ENCODE results near the gene POR. TPM values are rescaled to one million over a fixed set of nuclear protein-coding genes. Genes with fewer than 3 reads are reported as not detected.
"Not testable (repeated sequence)": the region's sequence is repeated elsewhere in the genome, so short reads cannot be mapped to it uniquely, and the experiment has no call there.

The POR gene
- total RNA-seq, 2 donors from 2014 or later: 88.0 to 136 TPM

GRCh38 chr7:76002139-76002538 lies 87.2 kb downstream of the POR start:
- WGBS: 96% methylated on average over 6 of the region's 6 CpGs
- TF ChIP-seq CTCF (IDR thresholded peaks at IDR 0.05) (no peak), POLR2AphosphoS5 (IDR thresholded peaks at IDR 0.05) (no peak), POLR2A (IDR thresholded peaks at IDR 0.05) (no peak)
- intact Hi-C loops (cut with DNase I): no loop called here
- Histone ChIP-seq H3K4me3 (no peak overlapping the region), H3K27me3 (replicated peaks; ENCODE audit: insufficient read depth) (no peaks in the 10 kb centered on the region), H3K4me1 (replicated peaks) (no peaks in the 10 kb centered on the region), H3K27ac (no peak overlapping the region), H3K9me3 (no peaks in the 10 kb centered on the region), H3K36me3 (peaks cover 0 to 3% of the 10 kb centered on the region in 2 donors)
- DNase-seq (ENCODE audit: low spot score): no peak

DNA sequence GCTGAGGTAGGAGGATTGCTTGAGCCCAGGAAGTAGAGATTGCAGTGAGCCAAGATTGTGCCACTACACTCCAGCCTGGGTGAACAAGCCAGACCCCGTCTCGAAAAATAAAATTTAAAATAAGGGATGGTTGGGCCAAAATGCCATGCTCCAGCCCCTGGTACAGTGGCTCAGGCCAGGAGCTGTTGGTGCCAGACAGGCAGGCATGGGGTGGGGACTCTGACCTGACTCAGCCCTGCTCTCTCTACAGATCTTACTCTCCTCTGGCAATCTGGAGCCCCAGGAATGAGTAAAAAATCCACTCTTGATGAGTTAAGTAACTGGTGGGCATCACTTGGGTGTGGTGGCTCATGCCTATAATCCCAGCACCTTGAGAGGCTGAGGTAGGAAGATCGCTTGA lies 87.9 kb downstream of the POR start:
- Histone ChIP-seq H3K9me3 (no peaks in the 10 kb centered on the region), H3K36me3 (peaks cover 0 to 3% of the 10 kb centered on the region in 2 donors), H3K27me3 (replicated peaks; ENCODE audit: insufficient read depth) (no peaks in the 10 kb centered on the region), H3K4me3 (no peak overlapping the region), H3K27ac (no peak overlapping the region), H3K4me1 (replicated peaks) (no peaks in the 10 kb centered on the region)
- 94% methylated on average over 3 of the region's 3 CpGs for WGBS
- DNase-seq (ENCODE audit: low spot score): no peak
- intact Hi-C loops (cut with DNase I): no loop called here
- no peak for TF ChIP-seq POLR2A (IDR thresholded peaks at IDR 0.05)
- no peak for TF ChIP-seq CTCF (IDR thresholded peaks at IDR 0.05)
- TF ChIP-seq POLR2AphosphoS5 (IDR thresholded peaks at IDR 0.05): no peak

DNA sequence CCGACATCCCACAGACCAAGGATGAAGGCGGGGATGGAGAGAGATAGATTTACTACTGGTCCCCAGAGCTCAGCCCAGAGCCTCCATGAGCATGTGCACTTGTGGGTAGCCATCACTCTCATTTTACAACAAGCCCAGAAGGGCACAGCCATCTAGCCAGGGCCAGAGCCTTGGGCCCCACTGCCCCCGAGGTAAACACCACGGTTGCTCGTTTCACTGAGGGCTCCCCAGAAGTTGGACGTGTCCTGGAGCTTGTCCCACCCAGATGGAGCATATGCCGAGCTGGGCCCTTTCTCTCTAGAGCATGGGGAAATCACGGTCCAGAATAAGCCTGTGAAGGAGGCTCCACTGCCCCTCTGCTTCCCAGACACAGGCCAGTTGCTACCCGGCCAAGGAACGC lies 88.4 kb downstream of the POR start:
- peaks cover 0 to 3% of the 10 kb centered on the region in 2 donors for H3K36me3 ChIP-seq
- no peaks in the 10 kb centered on the region for H3K27me3 ChIP-seq (replicated peaks; ENCODE audit: insufficient read depth)
- H3K9me3 ChIP-seq: no peaks in the 10 kb centered on the region
- DNase-seq (ENCODE audit: low spot score): no peak
- TF ChIP-seq POLR2A (IDR thresholded peaks at IDR 0.05): no peak
- no peak for TF ChIP-seq CTCF (IDR thresholded peaks at IDR 0.05)
- no peak for TF ChIP-seq POLR2AphosphoS5 (IDR thresholded peaks at IDR 0.05)
- intact Hi-C loops (cut with DNase I): no loop called here
- no peaks in the 10 kb centered on the region for H3K4me1 ChIP-seq (replicated peaks)
- H3K4me3 ChIP-seq: no peak overlapping the region
- 97% methylated on average over 10 of the region's 10 CpGs for WGBS
- no peak overlapping the region for H3K27ac ChIP-seq

GRCh38 chr7:76005004-76005403 lies 90.0 kb downstream of the POR start:
- H3K27me3 ChIP-seq (replicated peaks; ENCODE audit: insufficient read depth); H3K9me3 ChIP-seq; H3K4me3 ChIP-seq; DNase-seq (ENCODE audit: low spot score); H3K4me1 ChIP-seq (replicated peaks); intact Hi-C loops (cut with DNase I); H3K27ac ChIP-seq; H3K36me3 ChIP-seq: not testable (repeated sequence)
- WGBS: 90% methylated on average over 4 of the region's 4 CpGs

DNA sequence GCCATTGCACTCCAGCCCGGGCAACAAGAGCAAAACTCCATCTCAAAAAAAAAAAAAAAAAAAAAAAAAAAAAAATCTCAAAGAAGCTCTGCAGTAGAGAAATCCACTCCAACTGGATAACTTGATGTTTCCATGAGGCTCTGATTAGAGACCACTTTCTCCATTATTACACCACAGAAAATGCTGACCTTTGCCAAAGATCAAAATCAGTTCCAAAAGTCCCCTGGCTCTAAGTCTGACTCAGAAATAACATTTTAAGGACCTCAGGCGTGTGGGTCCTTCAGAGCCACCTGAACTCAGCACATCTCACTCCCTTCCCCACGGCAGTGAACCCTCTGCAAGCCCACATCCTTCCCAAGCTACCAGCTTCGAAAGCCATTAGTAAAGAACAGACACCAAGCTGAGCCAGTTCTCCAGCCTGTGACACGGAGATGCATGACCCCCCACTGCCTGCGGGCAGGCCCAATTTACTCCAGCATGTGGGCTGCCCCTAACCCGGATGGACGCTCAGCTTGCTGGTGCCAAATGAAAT lies 93.3 kb downstream of the POR start:
- intact Hi-C loops (cut with DNase I): no loop called here
- 70% methylated on average over 8 of the region's 8 CpGs for WGBS
- no peak for DNase-seq (ENCODE audit: low spot score)
- no peaks in the 10 kb centered on the region for H3K27me3 ChIP-seq (replicated peaks; ENCODE audit: insufficient read depth)
- no peaks in the 10 kb centered on the region for H3K4me1 ChIP-seq (replicated peaks)
- TF ChIP-seq POLR2AphosphoS5 (IDR thresholded peaks at IDR 0.05): no peak
- no peak for TF ChIP-seq CTCF (IDR thresholded peaks at IDR 0.05)
- TF ChIP-seq POLR2A (IDR thresholded peaks at IDR 0.05): no peak
- no peak overlapping the region for H3K4me3 ChIP-seq
- H3K36me3 ChIP-seq: no peaks in the 10 kb centered on the region
- H3K27ac ChIP-seq: no peak overlapping the region
- no peaks in the 10 kb centered on the region for H3K9me3 ChIP-seq
